ENCODE measurements around the gene CDK5RAP1.

DNA sequence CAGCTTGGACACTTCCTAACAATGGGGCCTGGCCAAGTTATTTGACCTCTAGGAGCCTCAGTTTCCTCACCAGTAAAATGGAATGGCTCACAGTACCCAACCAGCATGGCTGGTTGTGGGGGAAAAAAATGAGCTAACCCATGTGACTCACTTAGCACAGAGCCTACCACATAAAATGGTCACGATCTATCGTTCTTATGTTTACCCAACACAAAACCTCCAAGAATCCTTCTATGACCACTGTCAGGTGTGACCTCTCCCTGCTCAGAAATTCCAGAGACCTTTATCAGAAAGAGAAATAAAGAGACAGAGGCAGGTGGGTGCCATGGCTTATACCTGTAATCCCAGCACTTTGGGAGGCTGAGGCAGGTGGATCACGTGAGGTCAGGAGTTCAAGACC is 78.9 kb downstream of the CDK5RAP1 start:
- TF ChIP-seq L3MBTL2 (conservative IDR thresholded peaks at IDR 0.05) (no peak), LEF1 (IDR thresholded peaks at IDR 0.05; ENCODE audit: borderline replicate concordance) (no peak), CTBP1 (IDR thresholded peaks at IDR 0.05; ENCODE audit: borderline replicate concordance) (no peak), SP1 (IDR thresholded peaks at IDR 0.05) (no peak), NFRKB (IDR thresholded peaks at IDR 0.05) (no peak), SUZ12 (IDR thresholded peaks at IDR 0.05) (no peak), ARNT (IDR thresholded peaks at IDR 0.05) (no peak)
